ENCODE data around the gene DNAJC5.

Gene DNAJC5

GRCh38 chr20:63980806-63981728 is 86.1 kb downstream of the DNAJC5 start, which contains the start of gene PRPF6:
Gene PRPF6 (plus strand): TSS chr20:63981132. CDS start chr20:63981246, 114 bp downstream.
- DNase-seq (ENCODE audit: low read depth): peak; percentile 63
- TF ChIP-seq CTCF (IDR thresholded peaks at IDR 0.05; ENCODE audit: control insufficient read depth, insufficient read depth, low read depth, low read length, missing control alignments): peak; percentile 92
- H3K4me3 ChIP-seq (ENCODE audit: control insufficient read depth, low read depth, low read length): peak within 1 kb of the TSS; percentile 88

GRCh38 chr20:63982937-63983336 is 88.0 kb downstream of the DNAJC5 start:
- TF ChIP-seq CTCF (IDR thresholded peaks at IDR 0.05; ENCODE audit: control insufficient read depth, insufficient read depth, low read depth, low read length, missing control alignments): no peak
- H3K4me3 ChIP-seq (ENCODE audit: control insufficient read depth, low read depth, low read length): no peak overlapping the region
- no peak for DNase-seq (ENCODE audit: low read depth)
